Liver (tissue), 9 donors: ENCODE measurements around the gene CHN2. TPM values are rescaled to one million over a fixed set of nuclear protein-coding genes. Genes with fewer than 3 reads are reported as not detected.

Experiments used
- DNase-seq: peaks from one replicate; pipeline ENCODE4 v3.0.0-alpha.2; 2017; ENCODE audit warnings: low spot score
- H3K27ac ChIP-seq, 2 donors: one replicate each; pipeline ENCODE4 v1.7.0; 2013; ENCODE audit warnings: inconsistent platforms in 2 of 2, low read length in 2 of 2, control low read depth in 1 of 2, low read depth in 1 of 2, mild to moderate bottlenecking in 1 of 2
- H3K27me3 ChIP-seq, 4 donors: one replicate each; pipeline versions ENCODE4 v1.6.1 to v1.7.0; 2013; ENCODE audit warnings: low read length in 3 of 4, inconsistent platforms in 1 of 4, mild to moderate bottlenecking in 1 of 4, moderate library complexity in 1 of 4; ENCODE audit not compliant: control insufficient read depth in 4 of 4, insufficient read depth in 4 of 4
- H3K36me3 ChIP-seq, 4 donors: one replicate each; pipeline versions ENCODE4 v1.6.1 to v1.7.0; 2013; ENCODE audit warnings: low read length in 3 of 4, mild to moderate bottlenecking in 3 of 4, low read depth in 1 of 4, moderate library complexity in 1 of 4; ENCODE audit not compliant: control insufficient read depth in 4 of 4, insufficient read depth in 3 of 4
- H3K4me1 ChIP-seq, 4 donors: one replicate each; pipeline versions ENCODE4 v1.6.1 to v1.7.0; 2013; ENCODE audit warnings: low read length in 3 of 4, mild to moderate bottlenecking in 3 of 4, moderate library complexity in 1 of 4; ENCODE audit not compliant: control insufficient read depth in 4 of 4, insufficient read depth in 4 of 4
- H3K4me3 ChIP-seq, 3 donors: one replicate each; pipeline versions ENCODE4 v1.6.1 to v1.7.0; 2013; ENCODE audit warnings: low read length in 3 of 3, control low read depth in 1 of 3, low read depth in 1 of 3, mild to moderate bottlenecking in 1 of 3
- H3K9ac ChIP-seq, 2 donors: one replicate each; pipeline ENCODE4 v1.7.0; 2013; ENCODE audit warnings: low read length in 2 of 2, mild to moderate bottlenecking in 2 of 2, moderate library complexity in 2 of 2, control low read depth in 1 of 2, low read depth in 1 of 2
- H3K9me3 ChIP-seq, 4 donors: one replicate each; pipeline versions ENCODE4 v1.6.1 to v1.7.0; 2013; ENCODE audit warnings: low read length in 3 of 4; ENCODE audit not compliant: control insufficient read depth in 4 of 4
- ATF3 ChIP-seq: IDR thresholded peaks from 2 replicates; pipeline ENCODE4 v1.6.1; 2016; ENCODE audit warnings: antibody characterized with exemption
- CTCF ChIP-seq: fragments of 150-350 bp; IDR thresholded peaks from 2 replicates; pipeline ENCODE4 v1.5.1; 2017; ENCODE audit warnings: improper control_type of control experiment, low read depth, low read length; ENCODE audit not compliant: missing input control
- EGR1 ChIP-seq, 2 donors: IDR thresholded peaks; 2 replicates each; pipeline ENCODE4 v1.6.1; 2016 to 2018; ENCODE audit warnings: antibody characterized with exemption in 2 of 2, low read depth in 2 of 2
- FOXA1 ChIP-seq: IDR thresholded peaks from 2 replicates; pipeline ENCODE4 v1.6.1; 2016; ENCODE audit warnings: antibody characterized with exemption
- HNF4A ChIP-seq, 2 donors: conservative IDR thresholded peaks; 2 replicates each; pipeline ENCODE4 v1.6.1; 2016; ENCODE audit warnings: antibody characterized with exemption in 2 of 2, mild to moderate bottlenecking in 2 of 2
- HNF4G ChIP-seq: IDR thresholded peaks from 2 replicates; pipeline ENCODE4 v1.6.1; 2016; ENCODE audit warnings: antibody characterized with exemption
- JUND ChIP-seq, 2 donors: IDR thresholded peaks; 2 replicates each; pipeline ENCODE4 v1.6.1; 2016; ENCODE audit warnings: antibody characterized with exemption in 2 of 2
- MAX ChIP-seq: IDR thresholded peaks from 2 replicates; pipeline ENCODE4 v1.6.1; 2016; ENCODE audit warnings: antibody characterized with exemption
- NR2F2 ChIP-seq: IDR thresholded peaks from 2 replicates; pipeline ENCODE4 v1.6.1; 2016; ENCODE audit warnings: antibody characterized with exemption
- RAD21 ChIP-seq, 2 donors: IDR thresholded peaks; 2 replicates each; pipeline ENCODE4 v1.6.1; 2016; ENCODE audit warnings: antibody characterized with exemption in 2 of 2, mild to moderate bottlenecking in 2 of 2
- REST ChIP-seq: IDR thresholded peaks from 2 replicates; pipeline ENCODE4 v1.6.1; 2016; ENCODE audit warnings: antibody characterized with exemption, mild to moderate bottlenecking
- RXRA ChIP-seq, 2 donors: IDR thresholded peaks; 2 replicates each; pipeline ENCODE4 v1.6.1; 2017 to 2018; ENCODE audit warnings: antibody characterized with exemption in 2 of 2, mild to moderate bottlenecking in 1 of 2
- TAF1 ChIP-seq: conservative IDR thresholded peaks from 2 replicates; pipeline ENCODE4 v1.6.1; 2016; ENCODE audit warnings: antibody characterized with exemption, mild to moderate bottlenecking
- WGBS: extraction: QIAGEN DNeasy Blood & Tissue Kit; methylation state at CpG from one replicate; pipeline ENCODE4 v1.1.7; 2013; 5-methylcytosine and 5-hydroxymethylcytosine counted together
- polyA plus RNA-seq, 2 donors: library from polyadenylated mRNA; stranded (reverse) in 1 of 2; unstranded in 1 of 2; fragments of 200-250 nt in 1 of 2; fragments of >200 nt in 1 of 2; fragmentation: Nextera tagmentation in 1 of 2; extraction: Ambion mirVana in 1 of 2; gene quantifications; one replicate each; pipeline versions ENCODE4 v1.2.1 to v1.2.3, GENCODE V29; 2013 to 2015
- total RNA-seq, 2 donors: library from RNA; depleted of rRNA; stranded (reverse); fragments of >200 nt; gene quantifications; one replicate each; pipeline ENCODE4 v1.2.3, GENCODE V29; 2014
- donor health status: healthy.
- donor health status: healthy.
- donor health status: healthy.
- donor health status: healthy.
- donor health status: healthy.

The CHN2 gene
- total and polyA plus RNA-seq, 4 donors = 8.3 to 25.4 (median 17.8) TPM

GRCh38 chr7:29484280-29484679 lies 289.7 kb downstream of the CHN2 start:
- H3K9me3 ChIP-seq = no peaks in the 10 kb centered on the region
- no peak overlapping the region for H3K4me3 ChIP-seq
- TF ChIP-seq CTCF (no peak), ATF3 (no peak), NR2F2 (no peak), EGR1 (IDR thresholded peaks at IDR 0.05; ENCODE audit: low read depth in 2 of 2) (no peak), MAX (no peak), HNF4A (conservative IDR thresholded peaks at IDR 0.05) (no peak), HNF4G (no peak), JUND (IDR thresholded peaks at IDR 0.05) (no peak)
- no peaks in the 10 kb centered on the region for H3K36me3 ChIP-seq
- DNase-seq = no peak
- no peak overlapping the region for H3K9ac ChIP-seq
- no peaks in the 10 kb centered on the region for H3K27me3 ChIP-seq
- H3K4me1 ChIP-seq = peaks cover 13 to 50% (median 36%) of the 10 kb centered on the region in 4 donors
- H3K27ac ChIP-seq = no peak overlapping the region
- 96% methylated on average over 3 of the region's 3 CpGs for WGBS

GRCh38 chr7:29485339-29486190 lies 291.0 kb downstream of the CHN2 start:
- no peaks in the 10 kb centered on the region for H3K27me3 ChIP-seq
- peaks cover 5 to 37% (median 23%) of the 10 kb centered on the region in 4 donors for H3K4me1 ChIP-seq
- H3K9ac ChIP-seq = no peak overlapping the region
- 59% methylated on average over 11 of the region's 11 CpGs for whole genome bisulfite sequencing
- no peaks in the 10 kb centered on the region for H3K36me3 ChIP-seq
- DNase-seq = no peak
- no peak overlapping the region for H3K27ac ChIP-seq
- no peaks in the 10 kb centered on the region for H3K9me3 ChIP-seq
- H3K4me3 ChIP-seq = no peak overlapping the region
- no peak for TF ChIP-seq HNF4G
- peak; percentile 12 to 17 for TF ChIP-seq RXRA (IDR thresholded peaks at IDR 0.05)
- TF ChIP-seq RAD21 (IDR thresholded peaks at IDR 0.05) = peak in 1 of 2 donors; percentile 4
- no peak for TF ChIP-seq FOXA1
- TF ChIP-seq ATF3 = no peak
- TF ChIP-seq REST = no peak
- no peak for TF ChIP-seq TAF1
- peak in 1 of 2 donors; percentile 29 for TF ChIP-seq HNF4A (conservative IDR thresholded peaks at IDR 0.05)
